PC-3 (cell line): ENCODE results near the gene DNAH1. TPM values are rescaled to one million over a fixed set of nuclear protein-coding genes. Genes with fewer than 3 reads are reported as not detected.

Experiments used
- ATAC-seq: fragments of 200-7000 bp; cut with Tn5 transposase; 2 replicates; pipeline ENCODE4 v1.9.1; 2020; ENCODE audit warnings: mild to moderate bottlenecking, moderate library complexity
- BruUV-seq: library from RNA; stranded (reverse); fragments of 400-500 nt; replicated peaks from 2 replicates; lab custom pipeline; 2021; lab: Mats Ljungman, UMichigan
- CTCF ChIA-PET: fragments of 300-600 bp; sonication (Branson Sonifier 250); formaldehyde crosslinking; loops from one replicate; lab custom pipeline; 2022; ENCODE audit warnings: antibody characterized with exemption; lab: Charles Lee
- POLR2A ChIA-PET: fragments of 300-600 bp; sonication (Branson Sonifier 250); formaldehyde crosslinking; loops from one replicate; lab custom pipeline; 2022; ENCODE audit warnings: antibody characterized with exemption; ENCODE audit not compliant: unreplicated experiment; lab: Charles Lee
- DNase-seq: peaks from one replicate; pipeline ENCODE4 v3.0.0-alpha.2; 2015
- H2AFZ ChIP-seq: fragments of 300-600 bp; sonication (generic); 2 replicates; pipeline ENCODE4 v1.6.0; 2016; ENCODE audit warnings: antibody characterized with exemption, low read length
- H3F3A ChIP-seq: fragments of 300-600 bp; sonication (generic); one replicate; pipeline ENCODE4 v1.6.0; 2017; ENCODE audit warnings: antibody characterized with exemption, low read length, control low read depth, mild to moderate bottlenecking; ENCODE audit not compliant: unreplicated experiment
- H3K27ac ChIP-seq: fragments of 300-600 bp; sonication (generic); 2 replicates; pipeline ENCODE4 v1.5.1; 2016; ENCODE audit warnings: mild to moderate bottlenecking, low read length
- H3K27me3 ChIP-seq: fragments of 300-600 bp; sonication (generic); 2 replicates; pipeline ENCODE4 v1.6.1; 2016; ENCODE audit warnings: low read length, mixed read lengths
- H3K36me3 ChIP-seq: fragments of 300-600 bp; sonication (generic); 2 replicates; pipeline ENCODE4 v1.6.1; 2016; ENCODE audit warnings: low read depth, mixed run types, low read length, mixed read lengths
- H3K4me1 ChIP-seq: fragments of 300-600 bp; sonication (generic); 2 replicates; pipeline ENCODE4 v1.5.1; 2016; ENCODE audit warnings: low read length; ENCODE audit not compliant: insufficient read depth
- H3K4me2 ChIP-seq: fragments of 300-600 bp; sonication (generic); 2 replicates; pipeline ENCODE4 v1.6.0; 2016; ENCODE audit warnings: low read length
- H3K4me3 ChIP-seq: fragments of 300-600 bp; sonication (generic); 2 replicates; pipeline ENCODE4 v1.5.1; 2016; ENCODE audit warnings: mild to moderate bottlenecking, low read length, mixed read lengths
- H3K79me2 ChIP-seq: fragments of 300-600 bp; sonication (generic); 2 replicates; pipeline ENCODE4 v1.6.1; 2017; ENCODE audit warnings: low read length, mixed read lengths
- H3K9ac ChIP-seq: fragments of 300-600 bp; sonication (generic); 2 replicates; pipeline ENCODE4 v1.6.0; 2016; ENCODE audit warnings: mild to moderate bottlenecking, low read length
- H3K9me2 ChIP-seq: fragments of 300-600 bp; sonication (generic); replicated peaks from 2 replicates; pipeline ENCODE4 v1.6.1; 2016; ENCODE audit warnings: mixed run types, low read length, mixed read lengths
- H3K9me3 ChIP-seq: fragments of 300-600 bp; sonication (generic); 2 replicates; pipeline ENCODE4 v1.6.1; 2016; ENCODE audit warnings: low read length, mixed read lengths
- H4K20me1 ChIP-seq: fragments of 300-600 bp; sonication (generic); 2 replicates; pipeline ENCODE4 v1.6.1; 2016; ENCODE audit warnings: low read length, mixed read lengths
- EZH2 ChIP-seq: fragments of 300-600 bp; sonication (generic); IDR thresholded peaks from one replicate; pipeline ENCODE4 v1.6.1; 2017; ENCODE audit warnings: antibody characterized with exemption, mild to moderate bottlenecking, low read length; ENCODE audit not compliant: unreplicated experiment
- EZH2phosphoT487 ChIP-seq: fragments of 300-600 bp; sonication (generic); IDR thresholded peaks from 2 replicates; pipeline ENCODE4 v1.6.1; 2018; ENCODE audit warnings: mild to moderate bottlenecking, antibody characterized with exemption, low read length, borderline replicate concordance
- intact Hi-C: fragments of 100-400 bp; cut with micrococcal nuclease; formaldehyde crosslinking; loops from 2 replicates; pipeline ENCODE4 v1.9.0; 2023
- total RNA-seq: library from RNA; depleted of rRNA; stranded (reverse); fragments of >200 nt; gene quantifications from 2 replicates; pipeline ENCODE4 v1.2.3, GENCODE V29; 2014
- TF ChIP-seq, protein P1 (sequence below): fragments of 300-600 bp; sonication (generic); conservative IDR thresholded peaks from 2 replicates; pipeline ENCODE4 v1.5.1; 2017; ENCODE audit warnings: antibody characterized with exemption, low read depth, mild to moderate bottlenecking, low read length

Gene DNAH1
- total RNA-seq, 1 experiment from 2014 or later, result 2.2 TPM

DNA sequence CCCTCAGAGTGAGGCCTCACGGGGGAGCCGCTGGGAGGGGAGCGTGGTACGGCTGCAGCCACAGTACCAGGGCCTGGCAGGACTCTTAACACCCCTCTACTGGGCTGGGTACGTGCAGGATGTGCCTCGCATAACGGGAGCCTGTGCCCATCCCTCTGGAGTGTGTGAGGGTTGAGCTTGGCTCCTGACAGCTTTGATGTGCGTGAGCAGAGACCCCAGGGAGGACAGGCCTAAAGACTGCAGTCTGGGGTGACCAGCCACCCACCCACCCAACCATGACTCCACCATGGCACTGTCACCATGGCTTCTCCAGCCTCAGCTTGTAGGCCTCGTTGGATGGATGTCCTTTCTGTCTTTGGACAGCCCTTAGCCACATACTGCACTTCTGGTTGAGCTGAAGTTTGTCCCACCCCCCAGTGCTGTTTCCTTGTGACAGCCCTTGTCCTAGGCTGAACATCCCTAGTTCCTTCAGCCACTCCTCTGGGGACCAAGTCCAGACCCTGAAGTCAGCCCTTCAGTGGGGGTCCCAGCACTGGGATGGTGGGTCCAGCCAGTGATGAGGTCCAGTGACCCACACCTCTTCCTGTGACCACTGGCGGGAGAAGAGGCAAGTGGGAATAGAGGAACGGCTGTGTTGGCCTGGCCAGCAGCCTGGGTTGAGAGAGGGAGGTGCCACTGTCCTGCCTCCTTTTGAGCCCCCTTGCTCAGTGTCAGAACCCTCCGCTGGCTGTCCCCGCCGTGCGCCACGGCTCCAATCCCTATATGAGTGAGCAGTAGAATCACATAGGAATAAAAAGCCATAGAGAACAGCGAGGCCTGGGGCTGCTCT lies 22.4 kb upstream of the DNAH1 start:
- Histone ChIP-seq H3K9me2 (no peaks in the 10 kb centered on the region), H3K79me2 (no peaks in the 10 kb centered on the region), H3F3A (no peaks in the 10 kb centered on the region), H3K4me2 (no peak overlapping the region), H4K20me1 (no peaks in the 10 kb centered on the region), H3K9ac (no peak overlapping the region), H3K4me3 (no peak overlapping the region), H3K27ac (no peak overlapping the region), H2AFZ (no peak overlapping the region), H3K27me3 (no peaks in the 10 kb centered on the region), H3K4me1 (peaks cover 8% of the 10 kb centered on the region; the same call in 1 of the 2 replicates), H3K9me3 (no peaks in the 10 kb centered on the region), H3K36me3 (no peaks in the 10 kb centered on the region)
- no peak for ATAC-seq
- TF ChIP-seq, protein P1, sequence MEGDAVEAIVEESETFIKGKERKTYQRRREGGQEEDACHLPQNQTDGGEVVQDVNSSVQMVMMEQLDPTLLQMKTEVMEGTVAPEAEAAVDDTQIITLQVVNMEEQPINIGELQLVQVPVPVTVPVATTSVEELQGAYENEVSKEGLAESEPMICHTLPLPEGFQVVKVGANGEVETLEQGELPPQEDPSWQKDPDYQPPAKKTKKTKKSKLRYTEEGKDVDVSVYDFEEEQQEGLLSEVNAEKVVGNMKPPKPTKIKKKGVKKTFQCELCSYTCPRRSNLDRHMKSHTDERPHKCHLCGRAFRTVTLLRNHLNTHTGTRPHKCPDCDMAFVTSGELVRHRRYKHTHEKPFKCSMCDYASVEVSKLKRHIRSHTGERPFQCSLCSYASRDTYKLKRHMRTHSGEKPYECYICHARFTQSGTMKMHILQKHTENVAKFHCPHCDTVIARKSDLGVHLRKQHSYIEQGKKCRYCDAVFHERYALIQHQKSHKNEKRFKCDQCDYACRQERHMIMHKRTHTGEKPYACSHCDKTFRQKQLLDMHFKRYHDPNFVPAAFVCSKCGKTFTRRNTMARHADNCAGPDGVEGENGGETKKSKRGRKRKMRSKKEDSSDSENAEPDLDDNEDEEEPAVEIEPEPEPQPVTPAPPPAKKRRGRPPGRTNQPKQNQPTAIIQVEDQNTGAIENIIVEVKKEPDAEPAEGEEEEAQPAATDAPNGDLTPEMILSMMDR, result no peak
- no peak for TF ChIP-seq EZH2
- TF ChIP-seq EZH2phosphoT487, result no peak
- no peak for DNase-seq
- intact Hi-C loops, result no loop called here
- CTCF ChIA-PET, result interaction anchor here (0.7 kb wide), 1 partner anchor 49 kb away, joined by 3 read pairs; no protein-coding TSS in a partner anchor
- POLR2A ChIA-PET, result no interaction called here
- BruUV-seq, result no TSS peak

DNA sequence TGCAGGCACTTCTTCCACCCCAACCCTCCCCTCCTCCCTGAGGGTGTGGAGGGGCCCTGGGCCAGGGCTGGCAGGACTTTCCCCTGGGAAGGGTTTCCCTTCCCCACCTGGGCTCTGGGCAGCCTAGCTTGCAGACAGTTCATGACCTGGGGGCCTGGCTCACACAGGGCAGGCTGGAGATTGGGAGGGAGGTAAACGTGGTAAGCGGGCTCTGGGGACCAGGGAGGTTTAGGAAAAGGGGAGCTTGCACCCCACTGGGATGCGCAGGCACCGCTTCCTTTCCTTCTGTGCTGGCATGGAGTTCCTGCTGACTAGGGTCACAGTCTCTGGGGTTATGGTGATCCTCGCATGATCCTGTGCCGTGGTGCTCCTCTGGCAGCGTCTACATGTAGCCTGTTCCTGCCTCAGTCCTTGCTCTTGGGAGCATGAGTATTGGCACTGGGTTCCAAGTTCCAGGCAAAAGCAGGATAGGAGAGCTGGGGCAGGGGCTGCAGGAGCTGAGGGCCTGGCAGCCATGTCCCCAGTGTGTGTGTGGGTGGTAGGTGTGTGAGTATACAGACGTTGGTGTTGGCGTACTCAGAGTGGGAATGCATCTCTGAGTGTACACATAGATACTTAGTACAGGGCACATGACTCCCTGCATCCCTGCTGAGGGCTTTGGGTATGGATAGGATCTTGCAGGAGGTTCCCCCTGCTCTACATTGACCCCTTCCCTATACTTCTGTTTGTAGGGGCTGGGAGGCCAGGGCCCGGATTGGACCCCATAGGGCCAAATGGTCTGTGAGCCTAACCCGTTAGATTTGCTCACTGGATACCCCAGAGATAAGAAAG lies 21.6 kb upstream of the DNAH1 start:
- TF ChIP-seq, protein P1, result no peak
- TF ChIP-seq EZH2, result no peak
- TF ChIP-seq EZH2phosphoT487, result no peak
- no peaks in the 10 kb centered on the region for H4K20me1 ChIP-seq
- no peaks in the 10 kb centered on the region for H3F3A ChIP-seq
- ChIA-PET CTCF (no interaction called here), POLR2A (no interaction called here)
- H2AFZ ChIP-seq, result no peak overlapping the region
- no peak overlapping the region for H3K4me2 ChIP-seq
- ATAC-seq (no peak), DNase-seq (no peak)
- H3K9me2 ChIP-seq, result no peaks in the 10 kb centered on the region
- H3K4me3 ChIP-seq, result no peak overlapping the region
- no peak overlapping the region for H3K27ac ChIP-seq
- H3K9me3 ChIP-seq, result no peaks in the 10 kb centered on the region
- peaks cover 8% of the 10 kb centered on the region; the same call in 1 of the 2 replicates for H3K4me1 ChIP-seq
- no peaks in the 10 kb centered on the region for H3K79me2 ChIP-seq
- no peaks in the 10 kb centered on the region for H3K36me3 ChIP-seq
- no TSS peak for BruUV-seq
- no peak overlapping the region for H3K9ac ChIP-seq
- intact Hi-C loops, result no loop called here
- H3K27me3 ChIP-seq, result no peaks in the 10 kb centered on the region
